IPS-NIHi7 (cell line): ENCODE data around the gene MRPL53.
"Not testable (repeated sequence)": the region's sequence is repeated elsewhere in the genome, so short reads cannot be mapped to it uniquely, and the experiment has no call there.

Experiments
- DNase-seq: peaks from one replicate; pipeline ENCODE4 v3.0.0; 2012; ENCODE audit warnings: mixed read lengths; ENCODE audit errors: extremely low spot score

MRPL53 gene

GRCh38 chr2:74502720-74503505 is 30.4 kb upstream of the MRPL53 start:
- DNase-seq: peak; percentile 70

DNA sequence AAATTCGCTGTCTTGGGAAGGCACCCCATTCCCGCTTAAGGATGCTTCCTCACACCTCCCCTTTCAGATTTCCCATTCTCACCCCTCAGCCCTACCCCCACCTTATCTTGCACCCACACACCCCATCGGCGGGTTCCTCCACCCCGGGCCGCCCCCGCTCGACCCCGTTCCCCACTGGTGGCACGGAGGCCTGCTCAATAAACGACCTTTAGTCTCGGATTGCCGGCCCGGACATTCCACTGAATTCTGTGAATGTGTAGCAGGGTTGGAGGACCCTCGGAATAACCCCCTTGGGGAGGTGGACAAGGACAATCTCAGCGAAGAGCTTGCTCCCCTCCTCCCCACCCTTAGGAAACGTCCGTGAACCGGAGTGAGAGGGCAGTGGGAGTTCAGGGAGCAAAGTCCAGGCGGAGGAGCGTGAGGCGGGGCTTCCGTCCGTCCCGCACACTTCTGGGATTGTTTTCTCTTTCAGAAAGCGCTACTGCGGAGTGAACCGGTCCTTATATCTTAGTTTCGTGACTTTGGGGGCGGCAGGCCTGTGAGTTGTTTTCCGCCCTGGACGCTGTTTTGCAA is 29.8 kb upstream of the MRPL53 start:
- DNase-seq: no peak

- DNase-seq: peak; percentile 22
These were observed 29.0 kb upstream of the MRPL53 start for GRCh38 chr2:74501335-74502071.

- DNase-seq: no peak
These were observed 28.1 kb upstream of the MRPL53 start for GRCh38 chr2:74500578-74500946.

- no peak for DNase-seq
These were observed 27.6 kb upstream of the MRPL53 start for GRCh38 chr2:74499940-74500577.

- peak; percentile 29 for DNase-seq
These were observed 26.9 kb upstream of the MRPL53 start, which contains the start of gene LBX2 for GRCh38 chr2:74499267-74499939. LBX2 (minus strand) TSS chr2:74499603; CDS start chr2:74499537, 66 bp downstream.

DNA sequence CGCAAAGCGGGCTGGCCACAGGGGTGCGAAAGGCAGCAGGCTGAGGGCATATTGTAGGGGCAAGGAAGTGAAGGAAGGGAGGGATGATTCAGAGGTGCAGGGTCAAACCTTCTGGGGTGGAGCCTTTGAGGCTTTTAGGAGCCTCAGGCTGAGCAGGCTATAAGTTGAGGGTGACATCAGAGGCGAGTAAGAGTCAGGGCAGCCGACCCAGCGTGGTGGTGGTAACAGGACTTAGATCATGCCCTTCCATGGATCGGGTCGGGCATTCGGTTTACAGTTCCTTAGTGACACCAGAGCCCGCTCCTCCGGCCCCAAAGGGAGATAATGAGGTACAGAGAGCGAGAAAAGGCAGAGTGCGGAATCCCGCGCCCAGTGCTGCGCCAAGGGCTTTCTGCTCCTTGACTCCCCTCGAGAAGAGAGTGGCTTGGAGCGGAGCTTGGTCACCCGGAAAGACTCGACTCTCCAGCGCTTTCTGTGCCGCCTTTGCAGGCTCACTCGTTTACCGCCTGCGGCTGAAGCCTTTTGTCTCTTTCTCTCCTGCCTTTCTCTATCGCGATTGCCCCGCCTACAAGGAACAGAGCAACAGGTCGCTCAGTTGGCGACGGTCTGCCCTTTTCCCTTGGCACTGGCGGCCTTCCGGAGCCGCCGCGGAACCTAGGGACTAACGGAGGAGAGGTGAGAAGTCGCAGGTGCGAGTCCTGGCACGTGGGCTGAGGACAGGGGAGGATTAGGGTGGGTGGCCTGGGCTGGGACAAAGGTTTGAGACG is 26.2 kb upstream of the MRPL53 start:
- peak; percentile 45 for DNase-seq

GRCh38 chr2:74497777-74498499 is 25.5 kb upstream of the MRPL53 start:
- peak; percentile 37 for DNase-seq

- no peak for DNase-seq
These were observed 24.7 kb upstream of the MRPL53 start for GRCh38 chr2:74496997-74497776.

DNA sequence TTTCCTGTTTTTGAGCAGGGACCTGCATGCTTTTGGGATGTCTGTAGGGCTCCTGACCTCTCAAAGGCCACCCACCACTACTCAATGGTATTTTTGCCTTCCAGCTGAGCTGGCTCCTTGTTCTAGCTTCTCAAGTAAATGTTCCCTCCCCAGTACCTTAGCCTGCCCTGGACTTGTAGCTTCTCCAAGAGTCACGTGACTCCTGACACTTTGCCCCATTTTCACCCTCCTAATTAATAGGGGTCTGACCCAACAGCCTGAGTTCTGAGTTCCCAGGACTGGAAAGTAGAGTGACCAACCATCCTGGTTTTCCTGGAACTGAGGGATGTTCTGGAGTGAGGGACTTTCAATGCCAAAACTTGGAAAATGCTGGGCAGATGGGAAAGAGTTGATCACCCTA is 23.0 kb upstream of the MRPL53 start:
- DNase-seq: no peak

GRCh38 chr2:74493546-74493945 is 21.1 kb upstream of the MRPL53 start:
- DNase-seq: no peak

DNA sequence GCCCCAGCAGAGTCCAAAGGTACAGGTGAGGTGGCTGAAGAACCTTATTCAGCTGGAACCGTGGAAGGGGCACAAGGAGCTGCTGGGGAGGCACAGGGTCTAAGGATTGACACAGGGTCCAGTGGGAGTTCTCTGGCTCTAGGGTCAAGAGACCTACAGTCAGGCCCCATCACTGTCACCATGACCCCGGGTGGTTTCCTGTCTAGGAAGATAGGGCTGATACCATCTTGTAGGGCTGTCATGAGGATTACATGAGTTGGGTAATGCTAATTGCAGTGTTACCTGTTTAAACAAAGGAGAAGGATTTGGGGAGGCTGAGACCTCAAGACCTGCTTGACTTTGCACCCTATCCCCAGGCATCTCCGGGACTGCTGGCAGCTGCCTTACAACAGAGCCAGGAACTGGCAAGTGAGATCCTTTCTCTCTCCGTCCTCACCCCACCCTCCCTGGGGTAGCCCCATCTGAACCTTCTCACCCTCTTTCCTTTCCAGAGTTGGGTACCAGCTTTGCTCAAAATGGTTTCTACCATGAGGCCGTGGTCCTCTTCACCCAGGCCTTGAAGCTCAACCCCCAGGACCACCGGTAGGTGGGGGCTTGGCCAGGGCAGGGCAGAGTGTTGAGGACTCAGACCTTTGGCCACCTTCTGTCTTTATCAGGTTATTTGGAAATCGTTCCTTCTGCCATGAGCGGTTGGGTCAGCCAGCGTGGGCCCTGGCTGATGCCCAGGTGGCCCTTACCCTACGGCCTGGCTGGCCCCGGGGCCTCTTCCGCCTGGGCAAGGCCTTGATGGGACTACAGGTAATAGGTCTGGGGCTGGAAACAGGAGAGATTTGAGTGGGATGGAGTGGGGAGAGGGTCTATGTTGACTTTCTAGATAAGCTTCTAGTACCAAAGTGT is 19.4 kb upstream of the MRPL53 start:
- no peak for DNase-seq

- DNase-seq: no peak
These were observed 17.4 kb upstream of the MRPL53 start for GRCh38 chr2:74489906-74490305.

GRCh38 chr2:74488643-74489481 is 16.4 kb upstream of the MRPL53 start:
- no peak for DNase-seq

GRCh38 chr2:74486141-74486540 is 13.7 kb upstream of the MRPL53 start:
- no peak for DNase-seq

DNA sequence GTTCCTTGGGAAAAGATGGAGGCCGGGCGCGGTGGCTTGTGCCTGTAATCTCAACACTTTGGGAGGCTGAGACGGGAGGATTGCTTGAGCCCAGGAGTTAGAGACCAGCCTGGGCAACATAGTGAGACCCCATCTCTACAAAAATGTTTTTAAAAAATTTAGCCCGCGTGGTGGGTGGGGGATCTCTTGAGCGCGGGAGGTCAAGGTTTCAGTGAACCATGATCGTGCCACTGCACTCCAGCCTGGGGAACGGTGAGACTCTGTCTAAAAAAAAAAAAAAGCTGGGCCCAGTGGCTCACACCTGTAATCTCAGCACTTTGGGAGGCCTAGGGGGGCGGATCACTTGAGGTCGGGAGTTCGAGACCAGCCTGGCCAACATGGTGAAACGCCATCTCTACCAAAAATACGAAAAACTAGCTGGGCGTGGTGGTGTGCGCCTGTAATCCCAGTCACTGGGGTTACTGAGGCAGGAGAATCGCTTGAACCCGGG is 11.2 kb upstream of the MRPL53 start:
- DNase-seq: not testable (repeated sequence)
